Measurements from ENCODE around the gene VIPAS39.

VIPAS39 gene

GRCh38 chr14:77457522-77458248, at the start of gene VIPAS39, which contains the start of gene AHSA1:
Gene VIPAS39 (minus strand): TSS chr14:77457601. CDS start chr14:77454102, 3,499 bp downstream.
Gene AHSA1 (plus strand): TSS chr14:77458093. CDS start chr14:77458190, 97 bp downstream.
- peak; percentile 94 for DNase-seq

- no peak for DNase-seq
Observed at GRCh38 chr14:77505031-77505430, 47.6 kb upstream of the VIPAS39 start.

- no peak for DNase-seq
Observed at GRCh38 chr14:77503138-77503537, 45.7 kb upstream of the VIPAS39 start.

- DNase-seq, result no peak
Observed at GRCh38 chr14:77502109-77502782, 44.8 kb upstream of the VIPAS39 start.

- DNase-seq, result peak; percentile 39
Observed at GRCh38 chr14:77498984-77499527, 41.7 kb upstream of the VIPAS39 start.

GRCh38 chr14:77498120-77498979, 40.9 kb upstream of the VIPAS39 start, which contains the start of gene ISM2:
Gene ISM2 (minus strand): TSS chr14:77498816. CDS start chr14:77498793, 23 bp downstream.
- DNase-seq, result peak; percentile 55

- peak; percentile 13 for DNase-seq
Observed at GRCh38 chr14:77495334-77495733, 37.9 kb upstream of the VIPAS39 start.

GRCh38 chr14:77491056-77491455, 33.7 kb upstream of the VIPAS39 start:
- DNase-seq, result no peak

- no peak for DNase-seq
Observed at GRCh38 chr14:77490347-77490986, 33.1 kb upstream of the VIPAS39 start.

- DNase-seq, result no peak
Observed at GRCh38 chr14:77489041-77489440, 31.6 kb upstream of the VIPAS39 start.

- DNase-seq, result no peak
Observed at GRCh38 chr14:77488558-77488957, 31.2 kb upstream of the VIPAS39 start.

GRCh38 chr14:77485901-77486678, 28.7 kb upstream of the VIPAS39 start:
- DNase-seq, result no peak

GRCh38 chr14:77485256-77485655, 27.9 kb upstream of the VIPAS39 start:
- no peak for DNase-seq

- DNase-seq, result no peak
Observed at GRCh38 chr14:77482422-77482821, 25.0 kb upstream of the VIPAS39 start.

GRCh38 chr14:77478796-77479195, 21.4 kb upstream of the VIPAS39 start:
- peak; percentile 39 for DNase-seq

- no peak for DNase-seq
Observed at GRCh38 chr14:77478029-77478428, 20.6 kb upstream of the VIPAS39 start.

- no peak for DNase-seq
Observed at GRCh38 chr14:77475432-77476115, 18.2 kb upstream of the VIPAS39 start.

- no peak for DNase-seq
Observed at GRCh38 chr14:77474479-77475177, 17.2 kb upstream of the VIPAS39 start.

- DNase-seq, result no peak
Observed at GRCh38 chr14:77473921-77474320, 16.5 kb upstream of the VIPAS39 start.

GRCh38 chr14:77470224-77470870, 12.9 kb upstream of the VIPAS39 start:
- DNase-seq, result no peak

Measured in RPMI8226 (cell line).